Measurements from ENCODE around the gene ZNF701. TPM values are rescaled to one million over a fixed set of nuclear protein-coding genes. Genes with fewer than 3 reads are reported as not detected.
"Not testable (repeated sequence)": the region's sequence is repeated elsewhere in the genome, so short reads cannot be mapped to it uniquely, and the experiment has no call there.

ZNF701 gene
- total RNA-seq, 2 experiments from 2014 or later = 18.1 to 25.5 TPM

DNA sequence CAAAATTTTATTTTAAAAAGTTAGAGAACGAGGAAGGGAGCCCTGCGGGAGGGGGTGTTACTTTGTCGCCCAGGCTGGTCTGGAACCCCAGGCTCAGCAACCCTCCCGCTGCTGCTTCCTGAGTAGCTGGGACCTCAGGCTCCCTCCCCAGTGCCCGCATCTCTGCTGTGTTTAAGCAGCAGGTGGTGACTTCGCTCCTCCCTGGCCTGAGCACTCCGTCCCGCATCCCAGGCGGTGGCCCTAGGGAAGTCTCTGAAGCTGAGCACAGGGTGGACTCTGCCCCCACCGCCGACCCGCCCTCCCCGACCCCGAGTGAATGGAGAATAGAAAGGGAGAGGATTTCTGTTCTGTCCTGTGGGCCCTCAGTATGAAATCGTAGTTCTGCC, 30.5 kb downstream of the ZNF701 start:
- H3K36me3 ChIP-seq (ENCODE audit: insufficient read depth, low read length) = peaks cover 38% of the 10 kb centered on the region
- TF ChIP-seq, protein P1, sequence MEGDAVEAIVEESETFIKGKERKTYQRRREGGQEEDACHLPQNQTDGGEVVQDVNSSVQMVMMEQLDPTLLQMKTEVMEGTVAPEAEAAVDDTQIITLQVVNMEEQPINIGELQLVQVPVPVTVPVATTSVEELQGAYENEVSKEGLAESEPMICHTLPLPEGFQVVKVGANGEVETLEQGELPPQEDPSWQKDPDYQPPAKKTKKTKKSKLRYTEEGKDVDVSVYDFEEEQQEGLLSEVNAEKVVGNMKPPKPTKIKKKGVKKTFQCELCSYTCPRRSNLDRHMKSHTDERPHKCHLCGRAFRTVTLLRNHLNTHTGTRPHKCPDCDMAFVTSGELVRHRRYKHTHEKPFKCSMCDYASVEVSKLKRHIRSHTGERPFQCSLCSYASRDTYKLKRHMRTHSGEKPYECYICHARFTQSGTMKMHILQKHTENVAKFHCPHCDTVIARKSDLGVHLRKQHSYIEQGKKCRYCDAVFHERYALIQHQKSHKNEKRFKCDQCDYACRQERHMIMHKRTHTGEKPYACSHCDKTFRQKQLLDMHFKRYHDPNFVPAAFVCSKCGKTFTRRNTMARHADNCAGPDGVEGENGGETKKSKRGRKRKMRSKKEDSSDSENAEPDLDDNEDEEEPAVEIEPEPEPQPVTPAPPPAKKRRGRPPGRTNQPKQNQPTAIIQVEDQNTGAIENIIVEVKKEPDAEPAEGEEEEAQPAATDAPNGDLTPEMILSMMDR (conservative IDR thresholded peaks at IDR 0.05; ENCODE audit: low read length) = no peak
- no peak for TF ChIP-seq EZH2phosphoT487 (IDR thresholded peaks at IDR 0.05; ENCODE audit: borderline replicate concordance, low read depth, low read length)
- H2AFZ ChIP-seq (ENCODE audit: low read length) = peak overlapping the region; percentile 59; the same call in 1 of the 2 replicates
- no peaks in the 10 kb centered on the region for H3K9me3 ChIP-seq (ENCODE audit: low read length)
- BruUV-seq (replicated peaks) = no TSS peak
- POLR2A ChIA-PET = no interaction called here
- H3K9me2 ChIP-seq (ENCODE audit: insufficient read depth, low read length) = no peaks in the 10 kb centered on the region
- peak overlapping the region; percentile 73 for H3K4me3 ChIP-seq (ENCODE audit: low read depth, low read length, poor library complexity, severe bottlenecking)
- no peaks in the 10 kb centered on the region for H4K20me1 ChIP-seq (ENCODE audit: insufficient read depth, low read length)
- peaks cover 8% of the 10 kb centered on the region for H3K4me1 ChIP-seq (ENCODE audit: insufficient read depth, low read length, poor library complexity, severe bottlenecking)
- DNase-seq (ENCODE audit: low spot score) = peak; percentile 35
- no peak overlapping the region for H3K27ac ChIP-seq (ENCODE audit: low read depth, low read length, poor library complexity, severe bottlenecking)
- H3K79me2 ChIP-seq (ENCODE audit: insufficient read depth, low read depth, low read length) = no peaks in the 10 kb centered on the region
- H3K4me2 ChIP-seq (ENCODE audit: low read length) = peak overlapping the region; percentile 79
- intact Hi-C loops (cut with micrococcal nuclease; ENCODE audit: unreplicated experiment) = no loop called here
- CTCF ChIA-PET (ENCODE audit: unreplicated experiment) = no interaction called here

DNA sequence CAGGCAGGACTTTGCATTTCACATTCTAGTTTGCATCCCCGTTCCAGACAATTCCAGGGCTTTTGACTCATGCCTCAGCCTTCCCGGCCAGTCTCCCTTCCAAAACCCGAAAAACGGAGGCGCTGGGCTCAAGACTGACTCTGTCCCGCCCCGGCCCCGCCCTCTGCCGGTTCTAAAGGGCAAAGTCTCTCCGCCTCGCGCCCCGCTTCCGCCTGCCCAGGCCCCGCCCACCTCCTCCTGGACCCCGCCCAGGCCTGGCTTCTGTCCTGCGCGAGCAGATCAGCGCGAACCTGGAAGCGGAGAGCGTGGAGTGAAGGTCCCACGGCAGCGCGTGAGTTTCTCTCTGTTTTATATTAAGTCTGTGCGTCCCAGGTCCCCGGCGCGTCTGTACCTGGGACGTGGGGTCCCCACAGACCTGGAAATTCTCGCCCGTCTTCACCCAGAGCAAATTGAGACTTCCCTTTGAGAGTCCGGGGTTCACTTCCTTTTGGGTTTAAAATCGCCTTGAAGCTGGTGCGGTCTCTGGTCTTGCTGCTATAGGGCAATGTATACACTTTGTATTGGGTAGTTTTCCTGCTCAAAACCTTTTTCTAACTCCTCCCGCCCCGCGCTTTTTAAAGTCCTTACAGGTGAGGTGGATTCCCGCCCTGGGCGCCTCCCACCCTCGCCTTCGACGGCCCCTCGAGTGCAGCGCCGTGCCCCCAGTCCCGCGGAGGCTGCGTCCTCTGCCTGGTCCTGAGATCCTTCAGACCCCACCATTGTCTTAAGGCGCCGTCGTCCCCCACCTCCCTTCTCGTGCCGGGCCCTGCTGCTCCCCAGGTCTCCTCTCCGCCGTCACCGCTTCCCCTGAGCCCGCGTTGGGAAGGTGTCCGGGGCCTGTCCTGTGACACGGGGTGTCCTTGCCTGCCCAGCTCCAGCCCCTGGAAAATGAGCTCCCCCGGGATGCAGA, 31.2 kb downstream of the ZNF701 start:
- H3K4me1 ChIP-seq (ENCODE audit: insufficient read depth, low read length, poor library complexity, severe bottlenecking) = peaks cover 8% of the 10 kb centered on the region
- CTCF ChIA-PET (ENCODE audit: unreplicated experiment) = no interaction called here
- no peaks in the 10 kb centered on the region for H3K9me3 ChIP-seq (ENCODE audit: low read length)
- BruUV-seq (replicated peaks) = no TSS peak
- H3K9me2 ChIP-seq (ENCODE audit: insufficient read depth, low read length) = no peaks in the 10 kb centered on the region
- TF ChIP-seq EZH2phosphoT487 (IDR thresholded peaks at IDR 0.05; ENCODE audit: borderline replicate concordance, low read depth, low read length) = no peak
- TF ChIP-seq, protein P1 (conservative IDR thresholded peaks at IDR 0.05; ENCODE audit: low read length) = peak; percentile 55
- no peaks in the 10 kb centered on the region for H4K20me1 ChIP-seq (ENCODE audit: insufficient read depth, low read length)
- peak overlapping the region; percentile 73 for H3K4me3 ChIP-seq (ENCODE audit: low read depth, low read length, poor library complexity, severe bottlenecking)
- intact Hi-C loops (cut with micrococcal nuclease; ENCODE audit: unreplicated experiment) = no loop called here
- no peaks in the 10 kb centered on the region for H3K79me2 ChIP-seq (ENCODE audit: insufficient read depth, low read depth, low read length)
- POLR2A ChIA-PET = no interaction called here
- H3K4me2 ChIP-seq (ENCODE audit: low read length) = peak overlapping the region; percentile 79
- peak overlapping the region; percentile 59 for H2AFZ ChIP-seq (ENCODE audit: low read length)
- H3K36me3 ChIP-seq (ENCODE audit: insufficient read depth, low read length) = peaks cover 32% of the 10 kb centered on the region
- peak overlapping the region; percentile 4 for H3K27ac ChIP-seq (ENCODE audit: low read depth, low read length, poor library complexity, severe bottlenecking)
- DNase-seq (ENCODE audit: low spot score) = peak; percentile 89

DNA sequence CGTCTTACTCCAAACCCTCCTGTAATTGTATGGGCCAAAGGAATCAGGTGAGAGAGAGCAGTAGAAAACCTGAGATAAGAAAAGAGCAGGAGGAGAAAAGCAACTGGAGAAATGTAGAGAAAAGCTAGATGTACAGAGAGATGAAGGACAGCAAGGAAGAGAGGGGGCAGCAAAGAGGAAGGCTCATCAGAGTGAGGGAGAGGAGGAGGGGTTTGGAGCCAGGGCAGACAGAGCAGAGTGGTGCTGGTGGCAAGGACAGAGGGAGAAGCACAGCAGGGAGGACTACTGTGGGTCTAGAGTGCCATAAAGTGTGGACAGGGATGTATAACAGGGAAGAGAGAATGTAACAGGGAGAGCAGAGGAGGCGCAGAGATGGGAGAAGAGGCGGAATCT, 31.9 kb downstream of the ZNF701 start:
- Histone ChIP-seq H3K4me2 (ENCODE audit: low read length) (peak overlapping the region; percentile 79), H3K36me3 (ENCODE audit: insufficient read depth, low read length) (peaks cover 25% of the 10 kb centered on the region), H3K4me3 (ENCODE audit: low read depth, low read length, poor library complexity, severe bottlenecking) (peak overlapping the region; percentile 73), H2AFZ (ENCODE audit: low read length) (peak overlapping the region; percentile 59; the same call in 1 of the 2 replicates)
- CTCF ChIA-PET (ENCODE audit: unreplicated experiment); H3K27ac ChIP-seq (ENCODE audit: low read depth, low read length, poor library complexity, severe bottlenecking); BruUV-seq (replicated peaks); H4K20me1 ChIP-seq (ENCODE audit: insufficient read depth, low read length); H3K79me2 ChIP-seq (ENCODE audit: insufficient read depth, low read depth, low read length); POLR2A ChIA-PET; H3K4me1 ChIP-seq (ENCODE audit: insufficient read depth, low read length, poor library complexity, severe bottlenecking); DNase-seq (ENCODE audit: low spot score); intact Hi-C loops (cut with micrococcal nuclease; ENCODE audit: unreplicated experiment); H3K9me3 ChIP-seq (ENCODE audit: low read length); H3K9me2 ChIP-seq (ENCODE audit: insufficient read depth, low read length): not testable (repeated sequence)
- TF ChIP-seq, protein P1 (conservative IDR thresholded peaks at IDR 0.05; ENCODE audit: low read length) = peak; percentile 36; the same call in 1 of the 2 replicates
